ENCODE measurements around the gene CRYBA2. TPM values are rescaled to one million over a fixed set of nuclear protein-coding genes. Genes with fewer than 3 reads are reported as not detected.

The CRYBA2 gene
- total RNA-seq, 1 experiment from 2014 or later: not detected

DNA sequence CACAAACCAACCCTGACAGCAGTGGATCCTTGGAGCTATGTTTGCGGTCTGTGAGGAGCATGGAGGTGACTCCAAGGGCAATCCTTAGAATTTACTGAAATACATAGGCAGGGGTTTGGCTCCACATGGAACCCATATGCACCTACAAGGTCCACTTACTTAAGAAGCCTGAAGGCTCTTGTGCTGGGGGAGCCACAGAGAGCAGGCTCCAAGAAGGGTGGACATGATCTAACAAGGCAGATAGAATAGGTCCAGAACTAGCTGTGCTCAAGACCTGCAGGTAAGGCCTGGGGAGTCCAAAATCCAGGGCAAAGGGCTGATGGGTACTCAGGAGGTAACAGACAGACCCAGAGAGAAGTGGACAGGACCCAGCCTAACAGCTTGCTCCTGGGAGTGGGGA lies 34.9 kb downstream of the CRYBA2 start:
- DNase-seq (ENCODE audit: extremely low read depth, low read depth): no peak

DNA sequence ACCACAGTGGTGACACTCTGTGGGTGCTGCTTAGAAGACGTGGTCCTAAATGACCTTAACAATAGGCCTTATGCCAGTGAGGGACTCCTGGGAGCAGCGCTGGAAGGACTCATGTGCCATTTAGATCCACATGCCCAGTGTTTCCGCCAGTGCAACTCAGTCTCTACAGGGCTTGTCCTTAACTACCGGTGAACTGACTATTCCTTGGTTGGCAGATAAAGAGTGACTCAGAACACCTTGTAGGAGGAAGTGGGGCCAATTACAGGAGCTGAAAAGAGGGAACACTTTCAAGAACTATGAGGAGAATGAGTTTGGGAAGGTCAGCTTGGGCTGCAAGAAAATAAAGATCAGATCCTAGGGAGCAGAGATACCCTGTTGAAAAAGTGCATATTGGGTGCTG lies 35.6 kb downstream of the CRYBA2 start:
- DNase-seq (ENCODE audit: extremely low read depth, low read depth): no peak

DNA sequence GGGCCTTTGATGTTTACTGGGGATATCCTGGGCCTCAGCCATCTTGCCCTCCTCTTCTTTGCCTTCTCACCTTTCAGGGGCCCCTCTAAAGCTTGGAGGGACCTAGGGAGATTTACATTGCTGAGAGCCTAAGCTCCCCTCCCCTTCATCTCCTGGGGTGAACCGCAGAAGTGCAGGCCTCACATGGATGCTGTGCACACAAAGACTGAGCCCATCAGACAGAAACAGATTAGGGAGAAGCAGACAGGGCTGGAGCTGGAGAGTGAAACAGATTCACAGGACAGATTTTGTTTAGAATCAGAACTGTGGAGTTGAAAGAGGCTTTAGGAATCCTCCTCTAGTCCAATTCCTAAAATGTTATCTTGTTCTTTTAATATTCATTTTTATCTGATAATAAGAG lies 37.2 kb downstream of the CRYBA2 start:
- no peak for DNase-seq (ENCODE audit: extremely low read depth, low read depth)

DNA sequence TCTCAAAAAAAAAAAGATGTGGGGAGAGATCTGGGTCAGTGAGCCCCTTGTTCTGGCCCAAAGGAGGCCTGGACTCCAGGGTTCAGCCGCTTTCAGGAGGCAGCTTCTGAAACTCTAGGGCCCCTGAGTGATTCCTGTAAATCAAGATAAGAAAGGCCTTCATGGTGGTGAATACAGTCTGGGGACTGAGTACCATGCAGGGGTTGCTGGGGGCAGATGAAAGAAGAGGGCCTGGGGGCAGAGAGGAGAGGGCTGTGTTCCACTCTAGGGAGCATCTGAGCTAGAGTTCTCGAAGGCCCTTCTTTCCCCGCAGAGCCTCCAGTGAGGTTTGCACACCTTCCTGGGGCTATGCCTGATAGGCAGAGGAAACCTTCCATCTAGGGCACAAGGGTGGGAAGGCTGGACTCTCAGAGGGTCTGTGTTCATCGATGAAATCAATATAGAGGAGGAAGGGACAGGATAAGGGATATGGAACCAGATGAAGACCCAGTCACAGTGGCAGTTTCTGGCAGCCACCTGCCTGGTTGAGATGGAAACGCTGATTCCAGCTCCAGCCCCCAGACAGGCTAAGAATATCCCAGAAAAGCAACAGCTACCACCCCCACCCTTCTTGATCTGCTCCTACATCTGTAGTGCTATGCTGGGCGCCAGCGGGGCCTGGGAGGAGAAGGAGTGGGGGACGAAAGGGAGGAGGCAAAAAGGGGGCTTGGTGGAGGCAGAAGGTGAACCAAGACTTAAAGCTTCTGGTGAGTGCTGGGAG lies 38.5 kb downstream of the CRYBA2 start:
- no peak for DNase-seq (ENCODE audit: extremely low read depth, low read depth)

DNA sequence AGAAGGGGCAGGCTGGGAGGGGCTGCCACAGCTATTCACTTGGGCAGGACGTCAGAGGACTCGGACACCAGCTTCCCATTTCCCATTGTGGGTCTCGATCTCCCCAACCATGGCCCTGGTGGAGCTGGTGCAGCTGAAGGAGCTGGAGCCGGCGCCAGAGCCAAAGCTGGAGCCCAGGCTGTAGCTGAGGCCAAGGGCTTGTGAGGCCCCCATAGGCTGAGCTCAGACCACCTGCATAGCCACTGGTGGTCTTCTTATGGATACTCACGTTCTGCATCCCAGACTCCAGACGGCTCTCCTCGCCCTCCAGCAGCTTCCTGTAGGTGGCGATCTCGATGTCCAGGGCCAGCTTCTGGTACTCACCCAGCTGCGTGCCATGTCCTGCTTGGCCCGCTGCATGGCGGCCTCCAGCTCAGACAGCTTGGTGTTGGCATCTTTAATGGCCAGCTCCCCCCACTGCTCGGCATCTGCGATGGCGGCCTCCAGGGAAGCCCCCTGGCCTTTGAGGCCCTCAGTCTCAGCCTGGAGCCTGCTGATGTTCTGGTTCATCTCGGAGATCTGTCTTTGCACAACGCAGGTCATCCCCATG lies 39.8 kb downstream of the CRYBA2 start:
- DNase-seq (ENCODE audit: extremely low read depth, low read depth): no peak

DNA sequence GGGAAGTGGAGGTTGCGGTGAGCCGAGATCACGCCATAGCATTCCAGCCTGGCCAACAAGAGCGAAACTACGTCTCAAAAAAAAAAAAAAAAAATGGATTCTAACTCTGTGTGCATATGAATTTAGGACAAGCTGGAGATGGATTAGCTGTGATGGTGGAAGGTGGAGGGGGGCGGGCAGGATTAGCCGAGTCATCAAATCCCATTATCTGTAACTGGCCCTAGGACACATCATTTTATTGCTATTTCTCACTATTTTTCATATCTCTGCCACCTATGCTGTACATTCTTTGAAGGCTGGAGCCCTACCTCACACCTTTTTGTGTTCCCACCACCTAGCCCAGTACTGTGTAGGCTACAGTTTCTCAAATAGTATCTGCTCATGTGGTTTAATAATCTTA lies 41.1 kb downstream of the CRYBA2 start:
- no peak for DNase-seq (ENCODE audit: extremely low read depth, low read depth)

DNA sequence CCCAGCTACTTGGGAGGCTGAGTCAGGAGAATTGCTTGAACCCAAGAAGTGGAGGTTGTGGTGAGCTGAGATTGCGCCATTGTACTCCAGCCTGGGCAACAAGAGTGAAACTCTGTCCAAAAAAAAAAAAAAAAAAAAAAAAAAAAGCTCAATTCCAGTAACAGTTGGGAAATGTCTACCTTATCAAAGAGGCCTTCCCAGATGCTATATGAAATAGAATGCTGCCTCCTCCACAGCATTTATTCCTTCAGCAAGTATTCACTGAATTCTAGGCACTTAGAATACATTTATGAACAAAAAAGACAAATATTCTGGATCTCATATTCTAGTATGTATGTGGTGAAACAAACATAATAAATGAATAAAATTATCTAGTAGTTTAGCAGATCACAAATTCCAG lies 46.6 kb downstream of the CRYBA2 start:
- DNase-seq (ENCODE audit: extremely low read depth, low read depth): no peak

DNA sequence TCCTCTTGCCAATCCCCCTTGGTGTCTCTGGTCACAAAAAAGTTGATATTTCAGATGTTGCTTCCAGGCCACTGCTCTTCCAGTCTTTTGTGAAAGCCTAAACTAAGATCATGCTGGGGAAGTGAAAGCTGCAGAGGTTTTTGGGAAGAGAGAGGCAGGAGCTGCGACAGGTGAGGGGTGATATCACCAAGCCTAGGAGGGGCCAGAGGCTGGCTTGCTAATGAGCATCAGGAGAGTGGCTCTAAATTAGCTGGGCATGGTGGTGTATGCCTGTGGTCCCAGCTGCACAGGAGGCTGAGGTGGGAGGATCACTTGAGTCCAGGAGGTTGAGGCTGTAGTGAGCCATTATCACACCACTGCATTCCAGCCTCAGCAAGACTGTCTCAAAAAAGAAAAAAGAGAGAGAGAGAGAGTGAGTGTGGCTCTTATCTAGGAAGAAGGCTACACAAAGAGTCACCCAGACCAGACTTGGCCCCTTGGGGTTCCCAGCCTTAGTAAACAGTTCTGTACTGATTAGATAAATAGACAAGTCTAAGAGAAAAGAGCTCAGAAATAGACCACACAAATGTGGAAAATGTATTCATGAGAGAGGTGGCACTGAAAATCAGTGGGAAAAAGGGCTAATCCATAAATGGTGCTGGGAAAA lies 48.3 kb downstream of the CRYBA2 start:
- DNase-seq (ENCODE audit: extremely low read depth, low read depth): no peak

Small RNA genes within 50 kb of the gene (small RNA-seq; reads per million reads assigned to genes)
- gene MIR375: 106 to 3,040 reads per million in 2 experiments

Other genes starting within 250 kb of the CRYBA2 start
- 0.40 TPM in 1 of 2 replicates, not detected in the other for gene CYP27A1, start 211.3 kb downstream of the CRYBA2 start, total RNA-seq (2014; rRNA removed; shearing (Covaris generic))
- gene PRKAG3, start 161.6 kb downstream of the CRYBA2 start, total RNA-seq (2014; rRNA removed; shearing (Covaris generic)): not detected in 2 replicates
- not detected in 2 replicates for gene WNT6, start 133.6 kb downstream of the CRYBA2 start, total RNA-seq (2014; rRNA removed; shearing (Covaris generic))
- gene WNT10A, start 112.6 kb downstream of the CRYBA2 start, total RNA-seq (2014; rRNA removed; shearing (Covaris generic)): not detected in 2 replicates
- 0.07 TPM in 1 of 2 replicates, not detected in the other for gene CDK5R2, start 33.8 kb downstream of the CRYBA2 start, total RNA-seq (2014; rRNA removed; shearing (Covaris generic))
- gene FEV, start 8.2 kb downstream of the CRYBA2 start, total RNA-seq (2014; rRNA removed; shearing (Covaris generic)): not detected in 2 replicates
- gene CFAP65, start 48.1 kb upstream of the CRYBA2 start, total RNA-seq (2014; rRNA removed; shearing (Covaris generic)): not detected in 2 replicates
- gene IHH, start 67.5 kb upstream of the CRYBA2 start, total RNA-seq (2014; rRNA removed; shearing (Covaris generic)): not detected in 2 replicates
- gene NHEJ1, start 167.4 kb upstream of the CRYBA2 start, total RNA-seq (2014; rRNA removed; shearing (Covaris generic)): 26.1 and 32.7 TPM in 2 replicates
- 1.4 and 1.7 TPM in 2 replicates for gene SLC23A3, start 176.6 kb upstream of the CRYBA2 start, total RNA-seq (2014; rRNA removed; shearing (Covaris generic))
- 21.7 and 23.8 TPM in 2 replicates for gene CNPPD1, start 183.5 kb upstream of the CRYBA2 start, total RNA-seq (2014; rRNA removed; shearing (Covaris generic))
- gene RETREG2, start 184.9 kb upstream of the CRYBA2 start, total RNA-seq (2014; rRNA removed; shearing (Covaris generic)): 55.2 and 58.6 TPM in 2 replicates
- gene ZFAND2B, start 213.4 kb upstream of the CRYBA2 start, total RNA-seq (2014; rRNA removed; shearing (Covaris generic)): 21.5 and 22.1 TPM in 2 replicates
- gene ABCB6, start 225.5 kb upstream of the CRYBA2 start, total RNA-seq (2014; rRNA removed; shearing (Covaris generic)): 62.5 and 67.7 TPM in 2 replicates
- 44.2 and 44.9 TPM in 2 replicates for gene ATG9A, start 236.2 kb upstream of the CRYBA2 start, total RNA-seq (2014; rRNA removed; shearing (Covaris generic))
- 38.8 and 48.0 TPM in 2 replicates for gene ANKZF1, start 236.4 kb upstream of the CRYBA2 start, total RNA-seq (2014; rRNA removed; shearing (Covaris generic))

Data from NCI-H460 (cell line).